Glutamatergic neuron (in vitro differentiated cells): ENCODE results near the gene MLLT3. TPM values are rescaled to one million over a fixed set of nuclear protein-coding genes. Genes with fewer than 3 reads are reported as not detected.

Experiments used
- DNase-seq: peaks from one replicate; pipeline ENCODE4 v3.0.0; 2022
- H3K27ac Mint-ChIP-seq: one replicate; pipeline ENCODE4 v1.8.0; 2020; ENCODE audit warnings: mild to moderate bottlenecking, mixed read lengths, inconsistent platforms; ENCODE audit not compliant: unreplicated experiment
- H3K27me3 Mint-ChIP-seq: one replicate; pipeline ENCODE4 v1.8.0; 2020; ENCODE audit warnings: mild to moderate bottlenecking, moderate library complexity, mixed read lengths, inconsistent platforms; ENCODE audit not compliant: unreplicated experiment
- H3K36me3 Mint-ChIP-seq: one replicate; pipeline ENCODE4 v1.8.0; 2020; ENCODE audit warnings: mild to moderate bottlenecking, mixed read lengths, inconsistent platforms; ENCODE audit not compliant: unreplicated experiment
- H3K4me1 Mint-ChIP-seq: one replicate; pipeline ENCODE4 v1.8.0; 2020; ENCODE audit warnings: mild to moderate bottlenecking, low read depth, mixed read lengths, inconsistent platforms; ENCODE audit not compliant: unreplicated experiment
- H3K4me3 Mint-ChIP-seq: one replicate; pipeline ENCODE4 v1.8.0; 2020; ENCODE audit warnings: mild to moderate bottlenecking, mixed read lengths, inconsistent platforms; ENCODE audit not compliant: unreplicated experiment
- H3K9me3 Mint-ChIP-seq: one replicate; pipeline ENCODE4 v1.8.0; 2020; ENCODE audit warnings: mild to moderate bottlenecking, moderate library complexity, mixed read lengths, inconsistent platforms; ENCODE audit not compliant: unreplicated experiment
- CTCF ChIP-seq: fragments of 200-600 bp; sonication (generic); IDR thresholded peaks from one replicate; pipeline ENCODE4 v1.5.0; 2021; ENCODE audit not compliant: partially characterized antibody, unreplicated experiment
- total RNA-seq: library from RNA; stranded (reverse); fragmentation: NEBNext Ultra II Directional; extraction: Animal tissue kit (Norgen Biotek cat#: 25700); gene quantifications from one replicate; pipeline ENCODE4 v1.2.1, GENCODE V29; 2021; ENCODE audit not compliant: unreplicated experiment

Gene MLLT3
- total RNA-seq, 1 donor from 2014 or later, result 11.7 TPM

GRCh38 chr9:20317701-20318100 is 304.6 kb downstream of the MLLT3 start:
- H3K27me3 Mint-ChIP-seq, result peaks cover 4% of the 10 kb centered on the region
- H3K4me1 Mint-ChIP-seq, result peaks cover 19% of the 10 kb centered on the region
- no peak overlapping the region for H3K4me3 Mint-ChIP-seq
- DNase-seq, result no peak
- no peak overlapping the region for H3K27ac Mint-ChIP-seq
- peaks cover 4% of the 10 kb centered on the region for H3K36me3 Mint-ChIP-seq
- H3K9me3 Mint-ChIP-seq, result peaks cover 4% of the 10 kb centered on the region
- TF ChIP-seq CTCF, result no peak

GRCh38 chr9:20316372-20316771 is 305.9 kb downstream of the MLLT3 start:
- Mint-ChIP-seq H3K27me3 (peaks cover 1% of the 10 kb centered on the region), H3K36me3 (peaks cover 4% of the 10 kb centered on the region), H3K4me3 (no peak overlapping the region)

GRCh38 chr9:20315677-20316076 is 306.6 kb downstream of the MLLT3 start:
- Mint-ChIP-seq H3K36me3 (peaks cover 4% of the 10 kb centered on the region), H3K4me3 (no peak overlapping the region), H3K27ac (no peak overlapping the region), H3K9me3 (peaks cover 7% of the 10 kb centered on the region), H3K27me3 (peaks cover 1% of the 10 kb centered on the region), H3K4me1 (peaks cover 8% of the 10 kb centered on the region)
- no peak for TF ChIP-seq CTCF
- DNase-seq, result no peak

More at GRCh38 chr9:20316372-20316771, 305.9 kb downstream of the MLLT3 start:
- DNase-seq, result no peak
- Mint-ChIP-seq H3K4me1 (peaks cover 15% of the 10 kb centered on the region), H3K27ac (no peak overlapping the region), H3K9me3 (peaks cover 7% of the 10 kb centered on the region)
- TF ChIP-seq CTCF, result no peak

- no peak overlapping the region for H3K27ac Mint-ChIP-seq
- peaks cover 4% of the 10 kb centered on the region for H3K36me3 Mint-ChIP-seq
- peaks cover under 1% of the 10 kb centered on the region for H3K4me1 Mint-ChIP-seq
- no peak overlapping the region for H3K4me3 Mint-ChIP-seq
- TF ChIP-seq CTCF, result no peak
- no peak for DNase-seq
- peaks cover 2% of the 10 kb centered on the region for H3K27me3 Mint-ChIP-seq
- peaks cover 7% of the 10 kb centered on the region for H3K9me3 Mint-ChIP-seq
Observed at GRCh38 chr9:20314981-20315380, 307.3 kb downstream of the MLLT3 start.

- no peak for DNase-seq
- H3K36me3 Mint-ChIP-seq, result peaks cover 4% of the 10 kb centered on the region
- no peaks in the 10 kb centered on the region for H3K4me1 Mint-ChIP-seq
- no peak for TF ChIP-seq CTCF
- no peak overlapping the region for H3K27ac Mint-ChIP-seq
- no peak overlapping the region for H3K4me3 Mint-ChIP-seq
- H3K9me3 Mint-ChIP-seq, result peaks cover 7% of the 10 kb centered on the region
- peaks cover 5% of the 10 kb centered on the region for H3K27me3 Mint-ChIP-seq
Observed at GRCh38 chr9:20313415-20313814, 308.9 kb downstream of the MLLT3 start.
